ENCODE measurements around the gene EIF4A3.
"Not testable (repeated sequence)": the region's sequence is repeated elsewhere in the genome, so short reads cannot be mapped to it uniquely, and the experiment has no call there.

The EIF4A3 gene

DNA sequence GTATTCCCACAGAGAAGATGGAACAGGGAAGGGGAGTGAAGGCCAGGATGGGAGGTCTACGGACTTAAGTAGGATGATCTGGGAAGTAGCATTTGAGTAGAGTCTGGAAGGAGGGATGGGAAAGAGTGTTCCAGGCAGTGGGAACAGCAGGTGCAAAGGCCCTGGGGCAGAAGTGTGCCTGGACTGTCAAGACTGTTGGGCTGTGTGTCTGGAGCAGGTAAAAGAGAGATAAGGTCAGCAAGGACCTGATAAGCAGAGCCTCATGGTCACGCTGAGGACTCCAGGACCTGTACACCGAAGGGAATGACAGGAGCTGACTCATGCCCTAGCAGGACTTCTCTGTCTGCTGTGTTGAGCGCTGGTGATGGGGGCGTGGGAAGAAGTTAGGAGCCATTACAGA, 22.2 kb upstream of the EIF4A3 start:
- Histone ChIP-seq H3K4me3 (ENCODE audit: low read length) (no peak overlapping the region), H3K4me1 (ENCODE audit: control insufficient read depth, insufficient read depth, low read length) (no peaks in the 10 kb centered on the region), H3K9ac (ENCODE audit: low read length) (no peak overlapping the region), H3K36me3 (ENCODE audit: control insufficient read depth, insufficient read depth, low read length) (no peaks in the 10 kb centered on the region), H3K9me3 (ENCODE audit: control insufficient read depth, low read length) (no peaks in the 10 kb centered on the region), H3K27me3 (ENCODE audit: control insufficient read depth, insufficient read depth, low read length) (no peaks in the 10 kb centered on the region)

- no peak overlapping the region for H3K4me3 ChIP-seq (ENCODE audit: low read length)
- no peaks in the 10 kb centered on the region for H3K36me3 ChIP-seq (ENCODE audit: control insufficient read depth, insufficient read depth, low read length)
- H3K9ac ChIP-seq (ENCODE audit: low read length), result no peak overlapping the region
- no peaks in the 10 kb centered on the region for H3K4me1 ChIP-seq (ENCODE audit: control insufficient read depth, insufficient read depth, low read length)
- no peaks in the 10 kb centered on the region for H3K27me3 ChIP-seq (ENCODE audit: control insufficient read depth, insufficient read depth, low read length)
- no peaks in the 10 kb centered on the region for H3K9me3 ChIP-seq (ENCODE audit: control insufficient read depth, low read length)
Measured at GRCh38 chr17:80168371-80168770, 21.4 kb upstream of the EIF4A3 start.

DNA sequence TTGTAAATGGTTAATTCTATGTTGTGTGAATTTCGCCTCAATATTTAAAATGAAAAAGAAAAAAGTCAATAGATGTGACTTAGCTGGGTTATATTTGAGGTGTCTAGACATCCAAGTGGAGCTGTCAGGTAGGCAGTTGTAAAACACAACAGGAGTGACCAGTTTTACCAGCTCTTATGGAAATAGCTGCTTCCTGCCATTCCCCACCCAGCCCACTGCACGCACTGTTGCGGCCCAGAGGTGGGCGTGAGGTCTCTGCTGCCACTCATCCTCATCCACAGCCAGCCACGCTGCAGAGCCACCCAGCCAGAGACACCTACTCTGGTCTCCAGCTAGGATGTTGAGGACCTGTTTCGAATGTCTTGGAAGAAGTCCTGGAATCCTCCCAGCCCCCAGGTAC, 19.5 kb upstream of the EIF4A3 start:
- Histone ChIP-seq H3K4me1 (ENCODE audit: control insufficient read depth, insufficient read depth, low read length) (no peaks in the 10 kb centered on the region), H3K36me3 (ENCODE audit: control insufficient read depth, insufficient read depth, low read length) (no peaks in the 10 kb centered on the region), H3K9me3 (ENCODE audit: control insufficient read depth, low read length) (no peaks in the 10 kb centered on the region), H3K27me3 (ENCODE audit: control insufficient read depth, insufficient read depth, low read length) (no peaks in the 10 kb centered on the region), H3K4me3 (ENCODE audit: low read length) (no peak overlapping the region), H3K9ac (ENCODE audit: low read length) (no peak overlapping the region)

- H3K27me3 ChIP-seq (ENCODE audit: control insufficient read depth, insufficient read depth, low read length), result no peaks in the 10 kb centered on the region
- H3K4me1 ChIP-seq (ENCODE audit: control insufficient read depth, insufficient read depth, low read length), result no peaks in the 10 kb centered on the region
- H3K36me3 ChIP-seq (ENCODE audit: control insufficient read depth, insufficient read depth, low read length), result no peaks in the 10 kb centered on the region
- no peaks in the 10 kb centered on the region for H3K9me3 ChIP-seq (ENCODE audit: control insufficient read depth, low read length)
- no peak overlapping the region for H3K4me3 ChIP-seq (ENCODE audit: low read length)
- H3K9ac ChIP-seq (ENCODE audit: low read length), result no peak overlapping the region
Measured at GRCh38 chr17:80164185-80164584, 17.3 kb upstream of the EIF4A3 start.

DNA sequence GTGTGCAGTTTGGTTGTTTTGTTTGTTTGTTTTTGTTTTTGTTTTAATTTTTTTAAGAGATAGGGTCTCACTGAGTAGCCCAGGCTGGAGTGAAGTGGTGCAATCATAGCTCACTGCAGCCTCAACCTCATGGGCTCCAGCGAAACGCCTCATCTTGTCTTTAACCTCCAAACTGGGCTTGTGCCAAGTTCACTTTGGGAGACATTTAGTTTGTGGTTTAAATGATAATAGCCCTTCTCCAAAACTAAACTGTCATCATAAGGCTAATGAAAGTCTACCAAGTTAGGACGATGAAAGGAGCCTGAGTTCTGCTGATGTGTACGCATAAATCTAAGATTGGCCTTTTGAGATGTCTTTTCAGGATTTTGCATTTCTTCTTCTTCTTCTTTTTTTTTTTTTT, 16.4 kb upstream of the EIF4A3 start:
- H3K4me1 ChIP-seq (ENCODE audit: control insufficient read depth, insufficient read depth, low read length), result no peaks in the 10 kb centered on the region
- no peak overlapping the region for H3K9ac ChIP-seq (ENCODE audit: low read length)
- no peaks in the 10 kb centered on the region for H3K9me3 ChIP-seq (ENCODE audit: control insufficient read depth, low read length)
- H3K27me3 ChIP-seq (ENCODE audit: control insufficient read depth, insufficient read depth, low read length), result no peaks in the 10 kb centered on the region
- H3K36me3 ChIP-seq (ENCODE audit: control insufficient read depth, insufficient read depth, low read length), result no peaks in the 10 kb centered on the region
- H3K4me3 ChIP-seq (ENCODE audit: low read length), result no peak overlapping the region

- no peak overlapping the region for H3K4me3 ChIP-seq (ENCODE audit: low read length)
- H3K9me3 ChIP-seq (ENCODE audit: control insufficient read depth, low read length), result no peaks in the 10 kb centered on the region
Measured at GRCh38 chr17:80160536-80160935, 13.6 kb upstream of the EIF4A3 start.

DNA sequence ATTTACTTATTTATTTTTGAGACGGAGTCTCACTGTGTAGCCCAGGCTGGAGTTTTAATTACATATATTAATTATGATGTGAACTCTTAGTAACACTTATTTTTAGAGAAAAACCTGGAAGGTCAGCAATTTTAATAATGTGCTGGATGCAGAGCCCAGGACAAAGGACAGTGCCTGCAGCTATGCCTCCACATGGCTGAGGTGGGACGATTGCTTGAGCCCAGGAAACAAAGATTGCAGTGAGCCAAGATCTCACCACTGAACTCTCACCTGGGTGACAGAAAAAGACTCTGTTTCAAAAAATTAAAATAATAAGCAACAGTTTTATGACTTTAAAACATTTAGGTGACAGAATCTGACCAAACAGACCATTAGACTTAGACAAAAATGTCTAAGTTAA, 11.9 kb upstream of the EIF4A3 start:
- no peak overlapping the region for H3K4me3 ChIP-seq (ENCODE audit: low read length)
- no peaks in the 10 kb centered on the region for H3K9me3 ChIP-seq (ENCODE audit: control insufficient read depth, low read length)
- H3K36me3 ChIP-seq (ENCODE audit: control insufficient read depth, insufficient read depth, low read length), result no peaks in the 10 kb centered on the region
- no peaks in the 10 kb centered on the region for H3K27me3 ChIP-seq (ENCODE audit: control insufficient read depth, insufficient read depth, low read length)
- H3K4me1 ChIP-seq (ENCODE audit: control insufficient read depth, insufficient read depth, low read length), result no peaks in the 10 kb centered on the region
- no peak overlapping the region for H3K9ac ChIP-seq (ENCODE audit: low read length)

More at GRCh38 chr17:80160536-80160935, 13.6 kb upstream of the EIF4A3 start:
- Histone ChIP-seq H3K9ac (ENCODE audit: low read length) (no peak overlapping the region), H3K4me1 (ENCODE audit: control insufficient read depth, insufficient read depth, low read length) (no peaks in the 10 kb centered on the region), H3K36me3 (ENCODE audit: control insufficient read depth, insufficient read depth, low read length) (no peaks in the 10 kb centered on the region), H3K27me3 (ENCODE audit: control insufficient read depth, insufficient read depth, low read length) (no peaks in the 10 kb centered on the region)

GRCh38 chr17:80155600-80155999, 8.7 kb upstream of the EIF4A3 start:
- not testable (repeated sequence) for H3K4me1 ChIP-seq (ENCODE audit: control insufficient read depth, insufficient read depth, low read length); H3K4me3 ChIP-seq (ENCODE audit: low read length); H3K9me3 ChIP-seq (ENCODE audit: control insufficient read depth, low read length); H3K36me3 ChIP-seq (ENCODE audit: control insufficient read depth, insufficient read depth, low read length); H3K9ac ChIP-seq (ENCODE audit: low read length); H3K27me3 ChIP-seq (ENCODE audit: control insufficient read depth, insufficient read depth, low read length)

- Histone ChIP-seq H3K9me3 (ENCODE audit: control insufficient read depth, low read length) (no peaks in the 10 kb centered on the region), H3K4me1 (ENCODE audit: control insufficient read depth, insufficient read depth, low read length) (no peaks in the 10 kb centered on the region), H3K4me3 (ENCODE audit: low read length) (no peak overlapping the region), H3K9ac (ENCODE audit: low read length) (no peak overlapping the region), H3K36me3 (ENCODE audit: control insufficient read depth, insufficient read depth, low read length) (no peaks in the 10 kb centered on the region), H3K27me3 (ENCODE audit: control insufficient read depth, insufficient read depth, low read length) (no peaks in the 10 kb centered on the region)
Measured at GRCh38 chr17:80154166-80154565, 7.2 kb upstream of the EIF4A3 start.

- Histone ChIP-seq H3K4me3 (ENCODE audit: low read length) (no peak overlapping the region), H3K4me1 (ENCODE audit: control insufficient read depth, insufficient read depth, low read length) (peaks cover 3% of the 10 kb centered on the region), H3K36me3 (ENCODE audit: control insufficient read depth, insufficient read depth, low read length) (no peaks in the 10 kb centered on the region), H3K9ac (ENCODE audit: low read length) (no peak overlapping the region), H3K9me3 (ENCODE audit: control insufficient read depth, low read length) (no peaks in the 10 kb centered on the region), H3K27me3 (ENCODE audit: control insufficient read depth, insufficient read depth, low read length) (no peaks in the 10 kb centered on the region)
Measured at GRCh38 chr17:80153004-80153403, 6.1 kb upstream of the EIF4A3 start.

GRCh38 chr17:80152081-80152702, 5.3 kb upstream of the EIF4A3 start:
- H3K4me1 ChIP-seq (ENCODE audit: control insufficient read depth, insufficient read depth, low read length), result peaks cover 4% of the 10 kb centered on the region
- H3K9ac ChIP-seq (ENCODE audit: low read length), result no peak overlapping the region
- no peaks in the 10 kb centered on the region for H3K9me3 ChIP-seq (ENCODE audit: control insufficient read depth, low read length)
- no peaks in the 10 kb centered on the region for H3K27me3 ChIP-seq (ENCODE audit: control insufficient read depth, insufficient read depth, low read length)
- no peak overlapping the region for H3K4me3 ChIP-seq (ENCODE audit: low read length)
- no peaks in the 10 kb centered on the region for H3K36me3 ChIP-seq (ENCODE audit: control insufficient read depth, insufficient read depth, low read length)

GRCh38 chr17:80151333-80151732, 4.4 kb upstream of the EIF4A3 start:
- Histone ChIP-seq H3K4me3 (ENCODE audit: low read length) (no peak overlapping the region), H3K9ac (ENCODE audit: low read length) (no peak overlapping the region), H3K4me1 (ENCODE audit: control insufficient read depth, insufficient read depth, low read length) (peaks cover 4% of the 10 kb centered on the region), H3K36me3 (ENCODE audit: control insufficient read depth, insufficient read depth, low read length) (no peaks in the 10 kb centered on the region), H3K9me3 (ENCODE audit: control insufficient read depth, low read length) (no peaks in the 10 kb centered on the region), H3K27me3 (ENCODE audit: control insufficient read depth, insufficient read depth, low read length) (no peaks in the 10 kb centered on the region)
